GM19467 (cell line): ENCODE data around the gene ELK1.
"Not testable (repeated sequence)": the region's sequence is repeated elsewhere in the genome, so short reads cannot be mapped to it uniquely, and the experiment has no call there.

Source experiments
- ATAC-seq: cut with Tn5 transposase; IDR thresholded peaks from one replicate; pipeline ENCODE4 v1.9.1; 2021; ENCODE audit warnings: mild to moderate bottlenecking, moderate library complexity; ENCODE audit not compliant: unreplicated experiment

ELK1 gene, protein sequence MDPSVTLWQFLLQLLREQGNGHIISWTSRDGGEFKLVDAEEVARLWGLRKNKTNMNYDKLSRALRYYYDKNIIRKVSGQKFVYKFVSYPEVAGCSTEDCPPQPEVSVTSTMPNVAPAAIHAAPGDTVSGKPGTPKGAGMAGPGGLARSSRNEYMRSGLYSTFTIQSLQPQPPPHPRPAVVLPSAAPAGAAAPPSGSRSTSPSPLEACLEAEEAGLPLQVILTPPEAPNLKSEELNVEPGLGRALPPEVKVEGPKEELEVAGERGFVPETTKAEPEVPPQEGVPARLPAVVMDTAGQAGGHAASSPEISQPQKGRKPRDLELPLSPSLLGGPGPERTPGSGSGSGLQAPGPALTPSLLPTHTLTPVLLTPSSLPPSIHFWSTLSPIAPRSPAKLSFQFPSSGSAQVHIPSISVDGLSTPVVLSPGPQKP

DNA sequence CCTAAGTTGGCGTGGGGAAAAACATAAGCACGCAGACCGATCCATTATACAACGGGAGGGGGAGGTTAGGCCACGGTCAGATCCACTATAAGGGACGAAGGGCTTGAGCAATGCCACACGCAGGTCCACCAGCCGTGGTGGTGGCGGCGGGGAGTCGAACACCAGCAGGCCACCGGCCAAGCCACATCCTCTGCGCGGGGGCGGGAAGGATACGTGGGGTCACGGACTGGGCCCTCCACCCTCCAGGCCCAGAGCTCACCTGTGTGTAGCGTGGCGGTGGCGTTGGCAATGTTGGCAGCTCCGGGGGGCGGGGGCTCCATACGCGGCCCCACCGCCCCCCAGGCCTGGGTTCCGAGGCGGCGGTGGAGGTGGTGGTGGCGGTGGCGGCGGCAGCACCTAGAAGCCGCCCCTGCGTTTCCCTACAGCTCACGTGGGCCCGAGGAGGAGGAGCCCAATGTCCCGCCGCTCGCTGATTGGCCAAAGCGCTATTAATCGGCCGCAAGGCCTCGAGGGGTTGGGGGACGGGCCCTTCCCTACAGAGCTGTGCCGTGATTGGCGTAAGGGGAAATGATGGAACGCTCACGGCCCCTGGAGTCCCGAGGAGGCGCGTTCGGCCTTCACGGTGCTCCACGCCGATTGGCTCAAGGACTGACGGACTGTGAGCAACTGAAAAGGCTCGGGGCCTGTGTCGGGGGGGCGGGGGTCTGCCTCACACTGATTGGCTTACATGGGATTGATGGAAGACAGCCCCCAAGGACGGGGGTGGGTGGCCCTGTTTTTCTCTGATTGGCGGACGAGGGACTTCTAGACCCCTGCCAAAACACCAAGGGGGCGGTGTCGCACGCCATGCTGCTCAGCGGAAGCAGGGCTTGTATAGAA, at the start of gene ELK1:
Gene ELK1, minus strand, starts transcription at position 400 of the 879 bp plus-strand sequence. CDS start 9,122 bp downstream, outside the sequence.
- ATAC-seq: peak; percentile 86

DNA sequence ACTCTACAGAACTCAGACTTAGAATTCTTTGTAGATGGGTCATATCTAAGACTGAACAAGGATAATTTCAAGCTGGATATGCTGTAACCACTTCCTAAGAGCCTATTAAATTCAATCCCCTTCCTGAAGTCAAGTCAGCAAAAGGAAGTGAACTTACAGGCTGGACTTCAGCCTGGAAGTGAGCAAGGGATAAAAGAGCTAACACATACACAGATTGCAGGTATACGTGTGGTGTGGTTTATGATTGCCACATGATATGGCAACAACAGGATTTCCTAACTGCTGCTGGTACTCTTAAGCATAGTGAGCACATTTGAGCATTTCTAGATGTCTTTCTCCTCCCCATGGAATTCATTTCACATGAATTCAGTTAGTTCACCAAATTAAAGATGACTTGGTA, 46.8 kb upstream of the ELK1 start:
- ATAC-seq: no peak

DNA sequence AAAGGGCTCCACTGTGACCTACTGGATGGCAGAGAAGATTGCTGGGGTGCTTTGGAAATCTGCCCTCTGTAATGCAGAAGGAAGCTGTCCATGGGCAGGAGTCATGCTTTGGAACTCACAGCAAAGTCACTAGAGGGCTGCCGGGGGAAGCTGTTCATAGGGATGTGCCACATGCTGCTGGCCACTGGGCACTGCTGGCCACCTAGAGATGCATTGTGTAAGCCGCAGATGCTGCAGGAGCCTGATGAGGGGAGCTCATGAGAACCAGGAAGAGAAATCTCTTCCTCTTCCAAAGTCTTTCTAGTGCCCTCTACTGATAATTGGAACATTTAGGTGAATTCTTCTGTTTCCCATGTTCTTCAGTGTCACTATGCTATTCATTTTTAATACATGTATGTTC, 39.8 kb upstream of the ELK1 start:
- ATAC-seq: no peak

DNA sequence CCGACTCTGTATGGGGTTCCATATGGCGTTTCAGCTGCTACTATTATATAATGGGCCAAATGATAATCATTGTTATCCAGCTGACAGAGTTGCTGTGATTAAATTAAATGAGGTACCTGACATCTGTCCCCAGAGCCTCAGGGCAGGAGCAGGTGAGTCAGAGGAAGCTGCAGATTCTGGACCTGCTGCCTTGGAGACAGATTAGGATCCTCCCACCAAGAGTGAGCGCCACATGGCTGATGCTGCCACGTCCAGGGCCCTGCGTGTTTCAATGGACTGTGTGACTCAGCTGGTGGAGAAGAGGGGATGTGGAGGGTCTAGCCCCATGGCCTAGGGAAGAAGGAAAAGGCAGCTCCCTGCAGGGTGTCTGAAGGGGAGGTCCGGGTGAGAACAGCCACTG, 36.9 kb upstream of the ELK1 start:
- no peak for ATAC-seq

DNA sequence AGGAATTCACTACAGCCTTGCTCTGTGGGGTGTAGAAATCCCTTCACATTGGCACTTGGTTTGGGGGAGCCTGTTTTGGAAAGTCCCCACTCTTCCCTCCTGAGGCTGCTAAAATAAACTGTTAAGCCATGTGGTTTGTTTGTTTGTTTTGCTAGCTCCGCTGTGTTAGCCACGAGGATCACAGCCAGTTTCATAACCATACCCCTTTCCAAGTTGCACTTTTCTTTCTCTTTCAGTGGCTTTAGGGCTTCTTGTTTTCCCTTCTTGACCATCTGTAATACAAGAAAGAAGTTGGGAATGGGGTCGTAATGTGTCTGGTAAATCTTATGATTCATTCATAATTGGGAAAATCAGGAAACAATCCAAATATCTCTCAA, 33.5 kb upstream of the ELK1 start:
- no peak for ATAC-seq

DNA sequence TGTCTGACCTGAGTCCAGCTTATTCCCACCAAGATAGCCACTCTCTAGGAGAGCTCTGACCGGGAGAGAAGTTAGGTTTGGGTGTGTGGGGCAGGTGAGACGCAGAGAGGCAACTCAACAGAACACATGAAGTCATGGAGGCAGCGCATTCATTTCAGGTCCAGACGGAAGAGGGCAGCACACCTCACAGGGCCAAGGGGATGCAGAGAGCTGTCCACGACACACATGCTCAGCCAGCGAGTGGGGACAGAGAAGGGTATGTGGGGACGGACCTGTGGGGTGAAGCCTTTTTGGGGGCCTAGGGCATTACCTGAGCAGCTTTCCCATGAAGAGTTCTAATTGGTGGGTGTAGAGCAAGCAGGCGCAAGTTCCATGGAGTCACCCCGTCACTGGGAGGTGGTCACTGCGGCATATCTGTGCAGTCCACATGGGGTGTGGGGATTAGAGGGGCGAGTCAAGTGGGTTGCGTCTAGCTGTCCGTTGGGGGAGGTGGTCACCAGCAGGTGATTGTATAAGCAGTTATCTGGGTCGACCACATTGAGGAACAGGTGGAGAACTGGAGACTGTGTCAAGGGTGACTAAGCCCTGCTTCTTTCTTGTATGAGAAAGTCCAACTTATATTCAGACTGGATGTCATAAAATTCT, 32.9 kb upstream of the ELK1 start:
- no peak for ATAC-seq

DNA sequence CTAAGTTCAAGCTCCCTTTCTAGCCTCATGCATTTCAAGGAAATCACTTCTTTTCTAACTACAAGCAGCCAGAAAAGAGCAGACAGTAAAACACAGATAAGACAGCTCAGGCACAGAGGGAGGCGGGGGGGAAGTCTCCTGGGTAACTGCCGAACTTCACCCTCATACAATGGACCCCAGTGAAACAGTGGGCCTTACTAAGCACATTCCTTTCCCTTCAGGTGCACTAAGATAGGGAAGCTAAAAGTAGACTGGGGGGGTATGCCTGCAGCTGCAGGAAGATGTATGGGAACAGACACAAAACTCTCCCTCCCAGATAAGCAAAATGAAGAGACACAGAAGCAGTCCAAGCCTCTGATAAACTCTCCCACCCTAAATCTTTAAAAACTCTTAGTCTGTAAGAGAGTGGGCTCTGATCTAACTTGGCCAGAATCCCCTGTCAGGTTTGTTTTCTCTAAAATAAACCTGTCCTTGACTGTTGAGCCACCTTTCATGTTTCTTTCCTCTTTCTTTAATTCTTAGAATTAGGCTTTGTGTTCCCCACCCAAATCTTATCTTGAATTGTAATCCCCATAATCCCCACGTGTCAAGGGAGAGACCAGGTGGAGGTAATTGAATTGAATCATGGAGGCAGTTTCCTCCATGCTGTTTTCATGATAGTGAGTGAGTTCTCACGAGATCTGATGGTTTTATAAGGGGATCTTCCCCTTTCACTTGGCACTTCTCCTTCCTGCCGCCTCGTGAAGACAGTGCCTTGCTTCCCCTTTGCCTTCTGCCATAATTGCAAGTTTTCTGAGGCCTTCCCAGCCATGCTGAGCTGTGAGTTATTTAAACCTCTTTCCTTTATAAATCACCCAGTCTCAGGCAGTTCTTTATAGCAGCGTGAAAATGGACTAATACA, 25.8 kb upstream of the ELK1 start:
- ATAC-seq: not testable (repeated sequence)

DNA sequence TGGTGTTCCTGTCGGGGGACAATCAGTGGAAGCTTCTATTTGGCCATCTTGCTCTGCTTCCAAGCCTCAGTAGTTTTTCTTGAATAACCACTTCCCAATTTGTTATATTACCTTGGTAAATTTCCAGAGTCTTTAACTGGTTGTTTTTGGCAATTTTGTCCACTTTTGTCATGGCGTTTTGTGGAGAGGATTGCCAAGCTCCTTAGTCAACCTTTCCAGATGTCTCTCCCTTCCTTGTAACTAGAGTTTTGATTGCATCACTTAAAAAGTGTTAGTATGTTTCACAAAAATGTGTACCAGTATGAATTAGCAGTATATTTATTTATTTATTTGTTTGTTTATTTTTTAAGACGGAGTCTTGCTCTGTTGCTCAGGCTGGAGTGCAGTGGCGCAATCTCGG, 24.4 kb upstream of the ELK1 start:
- ATAC-seq: no peak

DNA sequence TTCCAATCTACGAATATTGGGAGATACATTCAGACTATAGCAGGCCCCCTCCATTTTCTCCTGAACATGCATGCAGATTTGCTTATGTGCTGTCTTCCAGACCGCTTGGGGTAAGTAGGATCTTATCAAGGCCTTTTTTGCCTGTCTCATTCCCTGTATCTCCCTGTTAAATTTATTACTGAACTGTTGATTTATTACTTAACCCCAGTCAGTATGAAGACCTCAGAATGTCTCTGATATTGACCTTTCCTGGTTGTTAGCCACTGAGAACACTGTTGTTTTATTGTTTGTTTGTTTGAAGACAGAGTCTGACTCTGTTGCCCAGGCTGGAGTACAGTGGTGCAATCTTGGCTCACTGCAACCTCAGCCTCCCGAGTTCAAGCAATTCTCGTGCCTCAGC, 15.4 kb upstream of the ELK1 start:
- not testable (repeated sequence) for ATAC-seq

DNA sequence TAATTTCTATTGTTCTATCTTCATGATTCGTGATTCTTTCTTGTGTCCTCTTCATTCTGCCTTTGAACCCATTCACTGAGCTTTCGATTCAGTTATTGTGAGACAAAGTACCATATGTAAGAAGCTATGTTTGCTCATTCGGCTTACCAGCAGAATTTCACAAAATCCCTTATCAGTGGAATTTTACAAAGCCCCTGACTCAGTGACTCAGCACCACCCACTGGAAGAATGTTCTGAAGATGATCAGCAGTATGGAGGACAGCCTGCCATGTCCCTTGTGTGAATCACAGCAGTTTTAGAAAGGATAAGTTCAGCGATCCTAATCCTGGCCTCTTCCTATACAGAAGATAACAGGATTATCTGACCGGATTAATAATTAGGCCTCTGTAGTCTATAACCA, 14.4 kb upstream of the ELK1 start:
- ATAC-seq: no peak

DNA sequence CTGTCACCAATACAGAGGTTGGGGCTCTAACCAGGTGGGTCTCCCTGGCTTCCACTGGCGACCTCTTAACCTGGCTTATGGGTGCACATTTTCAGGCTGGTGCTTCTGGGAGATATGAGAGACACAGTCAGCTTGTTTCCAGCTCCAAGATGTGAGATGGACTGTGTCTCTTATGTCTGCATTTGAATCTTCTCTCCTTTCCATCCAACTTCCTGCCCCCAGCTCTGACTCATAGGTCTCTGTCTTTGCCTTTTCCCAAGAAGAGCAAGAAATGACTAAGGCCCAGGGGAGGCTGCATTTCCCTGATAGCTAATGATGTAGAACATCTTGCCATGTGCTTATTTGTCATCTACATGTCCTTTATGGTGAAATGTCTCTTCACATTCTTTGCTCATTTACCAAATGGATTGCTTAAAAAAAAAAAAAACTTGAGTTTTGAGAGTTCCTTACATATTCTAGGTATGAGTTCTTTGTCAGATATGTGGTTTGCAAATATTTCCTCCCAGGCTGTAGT, 11.8 kb upstream of the ELK1 start:
- no peak for ATAC-seq

DNA sequence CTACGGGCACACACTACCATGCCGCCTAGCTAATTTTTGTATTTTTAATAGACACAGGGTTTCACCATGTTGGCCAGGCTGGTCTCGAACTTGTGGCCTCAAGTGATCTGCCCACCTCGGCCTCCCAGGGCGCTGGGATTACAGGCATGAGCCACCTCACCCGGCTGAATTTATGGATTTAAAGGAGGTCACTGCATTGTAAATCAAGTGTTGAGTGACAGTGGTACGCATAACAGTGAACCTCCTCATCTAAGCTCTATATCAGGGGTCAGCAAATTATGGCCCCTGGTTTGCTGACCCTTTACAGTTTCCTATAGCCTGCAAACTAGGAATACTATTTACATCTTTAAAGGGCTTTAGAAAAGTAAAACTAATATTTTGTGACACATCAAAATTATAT, 11.2 kb upstream of the ELK1 start:
- no peak for ATAC-seq

DNA sequence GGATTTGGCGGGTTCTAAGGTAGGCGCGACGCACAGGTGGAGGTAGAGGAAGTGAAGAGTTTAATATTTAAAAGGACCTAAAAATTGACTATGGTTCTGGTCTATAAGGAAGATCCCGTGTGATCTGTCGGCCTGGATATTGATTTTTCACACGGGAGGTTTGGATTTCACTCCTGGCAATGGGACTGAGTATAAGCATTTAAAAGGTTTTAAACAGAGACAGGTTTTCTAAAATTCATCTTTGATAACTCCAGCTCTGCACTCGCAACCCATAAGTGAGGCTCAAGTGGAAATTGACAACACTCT, 9.0 kb upstream of the ELK1 start:
- ATAC-seq: no peak

DNA sequence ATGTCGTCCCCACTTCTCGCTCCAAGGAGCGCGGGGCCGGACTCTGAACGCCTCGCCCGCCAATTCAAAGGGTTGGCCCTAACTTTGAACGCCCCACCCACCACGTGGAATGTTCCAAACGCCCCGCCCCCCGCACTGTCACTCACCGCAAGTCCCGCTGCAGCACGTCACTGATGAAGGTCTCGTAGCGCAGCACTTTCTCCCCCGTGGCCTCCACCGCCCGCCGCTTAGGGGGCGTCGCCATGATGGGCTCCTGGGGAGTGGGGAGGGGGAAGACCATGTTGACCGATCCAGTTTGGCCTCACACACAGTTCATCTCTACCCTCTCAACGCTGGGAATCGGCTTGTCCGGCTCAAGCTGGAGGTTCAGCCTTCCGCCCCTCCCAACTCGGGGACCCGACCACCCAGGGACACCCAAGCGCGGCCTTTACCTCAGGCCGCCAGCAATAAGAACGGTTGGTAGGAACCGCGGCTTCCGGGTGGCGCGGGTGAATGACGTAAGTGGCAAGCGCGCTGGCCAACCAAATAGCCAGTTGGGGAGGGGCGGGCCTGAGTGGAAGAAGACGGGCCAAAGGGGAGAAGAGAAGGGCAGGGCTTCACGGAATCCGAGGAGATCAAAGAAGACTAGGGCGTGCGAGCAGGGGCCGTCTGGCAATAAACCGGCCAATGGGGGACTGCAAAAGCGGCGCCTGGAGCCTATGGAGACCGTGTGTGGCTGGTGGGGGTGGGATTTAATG, 8.5 kb upstream of the ELK1 start, which contains the start of gene UXT:
Gene UXT, minus strand, starts transcription at position 497 of the 737 bp plus-strand sequence. Its CDS starts 253 bp downstream, at position 244.
- ATAC-seq: peak; percentile 75

DNA sequence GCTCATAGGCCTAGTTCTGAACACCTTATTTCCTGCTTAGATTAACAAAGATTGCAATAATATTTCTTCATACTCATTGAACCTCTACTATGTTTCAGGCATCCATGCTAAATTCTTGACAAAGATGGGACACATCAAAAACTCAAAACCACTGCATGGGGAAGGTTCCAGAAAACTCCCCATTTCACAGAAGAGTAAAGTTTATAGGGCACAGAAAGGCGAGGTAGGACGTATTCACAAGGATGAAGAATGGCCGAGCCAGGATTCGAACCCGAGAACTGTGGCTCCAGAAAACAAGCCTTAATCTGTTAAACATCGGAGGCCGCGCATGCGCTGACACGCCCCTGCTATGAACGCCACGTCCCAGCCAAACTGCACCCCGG, 7.9 kb upstream of the ELK1 start:
- ATAC-seq: no peak

DNA sequence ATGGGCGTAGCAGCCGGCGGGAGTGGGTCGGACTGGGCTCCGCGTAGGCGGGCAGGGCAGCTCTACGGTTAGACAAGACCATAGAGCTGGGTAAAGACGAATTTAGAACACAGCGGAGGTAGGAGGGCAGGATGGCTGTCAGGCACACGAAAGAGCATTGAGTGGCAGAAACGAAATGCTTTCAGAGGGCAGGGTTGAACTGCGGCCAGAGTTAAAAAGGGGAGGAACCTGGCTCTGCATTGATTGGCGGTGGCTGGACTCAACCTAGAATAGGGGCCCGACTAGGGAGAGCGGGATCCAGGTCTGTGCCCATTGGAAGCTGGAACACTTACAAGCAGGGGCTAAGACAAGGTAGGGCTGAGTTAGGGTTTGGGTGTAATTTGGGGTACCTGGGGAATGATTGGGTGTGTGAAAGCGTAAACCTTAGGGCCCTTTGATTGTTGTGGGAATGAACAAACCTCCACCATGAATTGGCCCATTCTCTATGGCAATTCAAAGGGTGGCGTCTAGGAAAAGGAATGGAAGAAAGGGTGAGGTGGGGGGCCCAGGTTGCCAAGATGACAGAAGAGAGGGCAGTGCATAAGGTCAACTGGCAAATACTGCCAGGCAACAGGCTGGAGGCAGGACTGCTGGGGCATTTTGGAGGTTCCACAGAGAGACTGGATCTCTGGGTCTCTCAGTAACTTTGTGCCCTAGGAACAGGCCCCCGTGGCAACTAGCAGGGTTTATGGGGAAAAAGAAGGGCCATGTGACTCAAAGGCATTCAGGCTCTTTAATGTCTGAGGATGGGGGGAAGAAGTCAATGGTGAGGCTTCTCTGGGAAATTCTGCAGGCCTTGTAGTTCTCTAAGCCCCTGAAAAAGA, 911 bp upstream of the ELK1 start:
- ATAC-seq: no peak

DNA sequence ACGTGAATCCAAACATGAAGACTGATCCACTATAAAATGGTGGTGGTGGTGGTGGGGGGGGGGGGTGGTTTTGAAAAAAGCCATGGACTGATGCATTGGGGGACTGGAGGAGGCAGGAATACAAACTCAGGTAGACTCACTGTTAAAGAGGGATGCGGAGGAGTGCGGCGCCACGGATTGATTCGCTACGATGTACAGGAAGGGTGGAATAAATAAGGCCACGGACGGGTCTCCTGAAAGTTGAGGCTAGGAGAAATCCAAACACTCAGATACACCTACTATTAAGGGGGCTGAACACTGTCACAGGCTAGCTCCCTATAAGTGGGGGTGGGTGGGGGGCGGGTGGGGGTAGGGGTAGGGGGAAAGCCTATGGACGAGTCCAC, 591 bp downstream of the ELK1 start:
- ATAC-seq: no peak

DNA sequence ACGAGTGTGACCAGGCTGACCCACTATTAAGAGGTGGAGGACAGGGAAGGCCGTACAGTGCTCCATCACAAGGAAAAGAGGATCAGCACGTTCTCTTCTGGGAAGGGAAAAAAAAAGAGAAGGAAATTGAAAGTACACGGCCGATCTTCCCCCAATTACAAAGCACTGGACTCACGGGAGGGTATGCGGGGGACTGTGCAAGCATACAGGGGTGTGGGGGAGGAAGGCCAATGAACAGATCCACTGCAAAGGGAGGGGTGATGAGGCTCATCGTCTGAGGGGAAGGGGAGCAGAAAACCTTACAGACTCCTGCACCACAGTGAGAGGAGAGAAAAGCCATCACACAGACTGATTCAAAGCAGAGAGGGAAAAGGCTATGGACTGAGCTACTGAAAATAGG, 1.1 kb downstream of the ELK1 start:
- no peak for ATAC-seq

DNA sequence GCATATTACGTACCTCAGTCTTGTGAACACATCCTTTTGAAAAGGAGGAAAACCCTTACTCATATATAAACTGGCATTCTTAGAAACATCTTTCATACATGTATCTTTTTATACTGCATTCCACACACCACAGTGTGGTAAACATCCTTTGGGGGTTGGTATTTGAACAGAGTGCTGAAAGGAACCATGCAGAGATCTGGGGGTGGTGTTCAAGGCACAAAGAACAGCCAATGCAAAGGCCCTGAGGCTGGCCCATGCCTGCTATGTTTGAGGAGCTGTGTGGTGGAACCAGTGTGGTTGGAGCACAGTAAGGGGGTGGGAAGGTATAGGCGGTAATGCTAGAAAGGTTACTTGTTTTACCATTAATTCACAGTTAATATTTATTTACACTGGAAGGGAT, 2.0 kb downstream of the ELK1 start:
- ATAC-seq: no peak
